T-helper 17 cell (primary cell): ENCODE data around the gene ALDOB. TPM values are rescaled to one million over a fixed set of nuclear protein-coding genes. Genes with fewer than 3 reads are reported as not detected.

Experiments used
- ATAC-seq: fragments of 150-1000 bp; cut with Tn5 transposase; 2 replicates; pipeline ENCODE4 v1.10.0; 2021; ENCODE audit warnings: mild to moderate bottlenecking, moderate library complexity
- DNase-seq, 3 donors: peaks; one replicate each; pipeline versions ENCODE4 v3.0.0 to v3.0.0-alpha.2; 2020 to 2021
- H3K9me3 ChIP-seq: one replicate; pipeline ENCODE4 v1.7.0; 2013; ENCODE audit warnings: low read length, mild to moderate bottlenecking; ENCODE audit not compliant: control insufficient read depth, poor library complexity, severe bottlenecking
- H3K27ac Mint-ChIP-seq: one replicate; pipeline ENCODE4 v1.8.0; 2022; ENCODE audit warnings: mild to moderate bottlenecking, moderate library complexity, mixed read lengths
- H3K27me3 Mint-ChIP-seq: one replicate; pipeline ENCODE4 v1.8.0; 2022; ENCODE audit warnings: mixed read lengths
- H3K36me3 Mint-ChIP-seq: one replicate; pipeline ENCODE4 v1.8.0; 2022; ENCODE audit warnings: low read depth, mixed read lengths
- H3K4me1 Mint-ChIP-seq: one replicate; pipeline ENCODE4 v1.8.0; 2022; ENCODE audit warnings: mild to moderate bottlenecking, mixed read lengths
- H3K4me3 Mint-ChIP-seq: one replicate; pipeline ENCODE4 v1.8.0; 2022; ENCODE audit warnings: mild to moderate bottlenecking, moderate library complexity, mixed read lengths
- total RNA-seq, 4 donors: library from RNA in 2 of 4; stranded (reverse) in 2 of 4; gene quantifications; one replicate each; pipeline ENCODE4 v1.2.3 and lab custom pipeline; 2022 to 2026

ALDOB gene
- total RNA-seq, 2 donors from 2014 or later = not detected

DNA sequence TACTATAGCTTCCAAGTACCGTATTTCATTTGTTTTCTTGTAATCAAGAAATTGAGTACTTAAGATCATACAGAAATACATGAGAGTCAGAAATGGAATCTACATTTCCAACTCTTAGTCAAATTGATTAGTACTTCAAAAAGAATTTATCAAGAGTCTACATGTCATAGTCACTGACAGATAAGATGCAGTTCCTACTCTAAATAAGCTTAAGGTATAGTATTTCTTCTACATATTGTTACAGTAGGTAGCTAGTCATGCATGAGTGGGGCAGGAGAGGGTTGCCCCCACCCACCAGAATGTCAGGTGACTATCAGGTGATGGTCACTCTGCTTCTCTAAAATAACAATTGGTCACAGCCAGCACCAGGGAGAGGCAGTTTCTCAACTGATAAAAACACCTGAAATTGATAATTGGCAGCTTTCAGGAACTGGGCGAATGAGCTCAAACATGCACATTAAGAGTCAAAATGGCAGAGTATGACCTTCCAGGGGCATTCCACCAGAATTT, 53.7 kb downstream of the ALDOB start:
- Mint-ChIP-seq H3K27ac (no peak overlapping the region), H3K27me3 (no peaks in the 10 kb centered on the region), H3K4me3 (no peak overlapping the region), H3K36me3 (no peaks in the 10 kb centered on the region), H3K4me1 (no peaks in the 10 kb centered on the region)
- ATAC-seq (no peak), DNase-seq (no peak)
- no peaks in the 10 kb centered on the region for H3K9me3 ChIP-seq

GRCh38 chr9:101381118-101381517, 54.5 kb downstream of the ALDOB start:
- Mint-ChIP-seq H3K36me3 (no peaks in the 10 kb centered on the region), H3K4me1 (no peaks in the 10 kb centered on the region), H3K4me3 (no peak overlapping the region), H3K27me3 (peaks cover 5% of the 10 kb centered on the region), H3K27ac (no peak overlapping the region)
- H3K9me3 ChIP-seq = no peaks in the 10 kb centered on the region
- ATAC-seq (no peak), DNase-seq (no peak)

- no peaks in the 10 kb centered on the region for H3K9me3 ChIP-seq
- DNase-seq (no peak), ATAC-seq (no peak)
- Mint-ChIP-seq H3K4me3 (no peak overlapping the region), H3K27me3 (peaks cover 10% of the 10 kb centered on the region), H3K36me3 (peaks cover 3% of the 10 kb centered on the region), H3K27ac (no peak overlapping the region), H3K4me1 (no peaks in the 10 kb centered on the region)
These were observed 55.3 kb downstream of the ALDOB start for GRCh38 chr9:101380295-101380694.

GRCh38 chr9:101376111-101376848, 59.3 kb downstream of the ALDOB start:
- DNase-seq (no peak), ATAC-seq (no peak)
- H3K9me3 ChIP-seq = no peaks in the 10 kb centered on the region
- Mint-ChIP-seq H3K27ac (no peak overlapping the region), H3K27me3 (peaks cover 10% of the 10 kb centered on the region), H3K36me3 (peaks cover 3% of the 10 kb centered on the region), H3K4me3 (no peak overlapping the region), H3K4me1 (no peaks in the 10 kb centered on the region)

DNA sequence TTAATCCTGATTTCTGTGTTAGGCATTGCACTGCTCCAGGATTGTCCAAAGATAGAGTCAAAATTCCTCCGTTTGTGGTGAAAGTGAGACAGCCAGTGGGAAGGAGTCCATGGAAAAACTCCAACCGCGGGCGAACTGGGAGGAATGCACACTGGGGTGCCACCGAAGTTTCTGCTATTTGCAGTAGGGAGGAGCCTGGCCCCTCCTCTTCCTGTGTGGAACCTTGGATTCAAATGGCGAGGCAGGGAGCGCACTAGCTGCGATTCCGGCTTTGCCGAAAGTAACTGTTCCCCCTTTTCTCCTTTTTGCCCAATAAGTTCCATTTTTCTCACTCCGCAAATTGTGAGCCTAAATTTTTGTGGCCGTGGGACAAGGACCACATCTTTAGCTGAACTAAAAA, 60.0 kb downstream of the ALDOB start:
- no peaks in the 10 kb centered on the region for H3K4me1 Mint-ChIP-seq
- H3K27me3 Mint-ChIP-seq = peaks cover 10% of the 10 kb centered on the region
- no peak for DNase-seq
- H3K4me3 Mint-ChIP-seq = no peak overlapping the region
- no peak for ATAC-seq
- no peaks in the 10 kb centered on the region for H3K9me3 ChIP-seq
- H3K36me3 Mint-ChIP-seq = peaks cover 3% of the 10 kb centered on the region
- H3K27ac Mint-ChIP-seq = no peak overlapping the region

DNA sequence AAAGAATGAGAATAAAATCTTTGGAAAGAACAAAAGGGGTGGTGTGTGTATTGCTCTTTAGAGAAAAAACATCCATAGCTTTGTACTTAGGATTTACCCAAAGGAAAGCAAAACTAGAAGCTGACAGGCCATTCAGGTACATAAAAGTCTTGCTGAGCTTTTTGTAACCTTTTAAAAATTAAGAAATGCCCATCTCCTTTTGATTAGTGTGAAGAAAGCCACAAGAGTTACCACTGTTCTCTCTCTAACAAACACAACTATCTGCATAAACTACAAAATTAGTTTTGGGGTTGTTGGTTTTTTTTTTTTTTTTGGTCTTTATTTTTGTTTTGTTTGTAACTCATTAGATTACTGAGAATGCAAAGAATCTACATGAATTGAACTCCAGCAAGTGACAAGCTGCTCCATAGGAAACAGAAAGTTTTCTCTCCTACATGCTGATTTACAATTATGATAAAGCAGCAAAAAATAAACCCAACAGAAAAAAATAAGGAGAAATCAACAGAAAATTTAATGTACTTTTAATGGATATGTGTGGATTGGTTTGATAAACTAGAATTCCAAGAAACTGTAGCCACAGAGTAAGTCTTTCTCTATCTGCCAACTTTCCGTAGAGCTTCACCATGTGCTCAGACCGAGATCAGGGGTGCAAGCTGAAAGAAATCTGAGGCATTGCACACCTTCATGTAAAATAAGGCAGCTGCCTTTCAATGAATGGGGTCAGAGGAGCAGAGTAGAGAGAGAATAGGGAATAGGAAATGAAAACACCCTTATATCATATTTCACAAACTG, 63.1 kb downstream of the ALDOB start:
- Mint-ChIP-seq H3K36me3 (peaks cover 3% of the 10 kb centered on the region), H3K27ac (no peak overlapping the region), H3K4me3 (no peak overlapping the region), H3K27me3 (peaks cover 16% of the 10 kb centered on the region), H3K4me1 (no peaks in the 10 kb centered on the region)
- ATAC-seq (no peak), DNase-seq (no peak)
- H3K9me3 ChIP-seq = no peaks in the 10 kb centered on the region

GRCh38 chr9:101371813-101372212, 63.8 kb downstream of the ALDOB start:
- peaks cover 16% of the 10 kb centered on the region for H3K27me3 Mint-ChIP-seq
- no peak for ATAC-seq
- H3K4me1 Mint-ChIP-seq = no peaks in the 10 kb centered on the region
- no peaks in the 10 kb centered on the region for H3K9me3 ChIP-seq
- peaks cover 3% of the 10 kb centered on the region for H3K36me3 Mint-ChIP-seq
- no peak for DNase-seq
- no peak overlapping the region for H3K4me3 Mint-ChIP-seq
- H3K27ac Mint-ChIP-seq = no peak overlapping the region

Other genes with a start within 250 kb of the ALDOB start
- gene BAAT, start 50.8 kb downstream of the ALDOB start, total RNA-seq = not detected
- 1 to 10 TPM; 6.6 TPM for gene MRPL50, start 37.2 kb downstream of the ALDOB start, total RNA-seq
- 1 to 10 TPM; 6.3 to 8.3 TPM for gene ZNF189, start 36.9 kb downstream of the ALDOB start, total RNA-seq
- 10 to 100 TPM; 29.8 to 34.9 TPM for gene RNF20, start 98.1 kb upstream of the ALDOB start, total RNA-seq
- not detected for gene PPP3R2, start 159.2 kb upstream of the ALDOB start, total RNA-seq